GM21423 (cell line): ENCODE measurements around the gene RASIP1.
"Not testable (repeated sequence)": the region's sequence is repeated elsewhere in the genome, so short reads cannot be mapped to it uniquely, and the experiment has no call there.

Experiments
- ATAC-seq: cut with Tn5 transposase; IDR thresholded peaks from one replicate; pipeline ENCODE4 v1.9.1; 2021; ENCODE audit warnings: mild to moderate bottlenecking, moderate library complexity; ENCODE audit not compliant: unreplicated experiment

The RASIP1 gene

GRCh38 chr19:48713041-48713863 is 27.2 kb downstream of the RASIP1 start:
- no peak for ATAC-seq

GRCh38 chr19:48711106-48711662 is 29.2 kb downstream of the RASIP1 start:
- no peak for ATAC-seq

- no peak for ATAC-seq
These were observed 31.9 kb downstream of the RASIP1 start for GRCh38 chr19:48708471-48708870.

GRCh38 chr19:48705431-48705830 is 35.0 kb downstream of the RASIP1 start:
- no peak for ATAC-seq

- ATAC-seq: no peak
These were observed 37.1 kb downstream of the RASIP1 start for GRCh38 chr19:48703316-48703715.

- ATAC-seq: no peak
These were observed 37.7 kb downstream of the RASIP1 start for GRCh38 chr19:48702701-48703100.

- no peak for ATAC-seq
These were observed 42.4 kb downstream of the RASIP1 start for GRCh38 chr19:48698046-48698445.

- ATAC-seq: no peak
These were observed 43.9 kb downstream of the RASIP1 start for GRCh38 chr19:48696353-48697010.

GRCh38 chr19:48695743-48696352 is 44.6 kb downstream of the RASIP1 start, which contains the start of gene FUT2:
FUT2 (plus strand) TSS chr19:48695971; CDS start chr19:48702957, 6,986 bp downstream.
- no peak for ATAC-seq

- not testable (repeated sequence) for ATAC-seq
These were observed 46.8 kb downstream of the RASIP1 start for GRCh38 chr19:48693629-48694028.

- ATAC-seq: no peak
These were observed 51.0 kb downstream of the RASIP1 start for GRCh38 chr19:48689449-48689848.

- no peak for ATAC-seq
These were observed 52.6 kb downstream of the RASIP1 start for GRCh38 chr19:48687776-48688175.

GRCh38 chr19:48686637-48687036 is 53.8 kb downstream of the RASIP1 start:
- not testable (repeated sequence) for ATAC-seq

- no peak for ATAC-seq
These were observed 54.3 kb downstream of the RASIP1 start for GRCh38 chr19:48686088-48686487.

GRCh38 chr19:48685583-48685982 is 54.8 kb downstream of the RASIP1 start:
- ATAC-seq: no peak

GRCh38 chr19:48683349-48683748 is 57.1 kb downstream of the RASIP1 start:
- ATAC-seq: no peak

GRCh38 chr19:48681127-48681470 is 59.3 kb downstream of the RASIP1 start:
- ATAC-seq: no peak

GRCh38 chr19:48680436-48681126 is 59.8 kb downstream of the RASIP1 start:
- ATAC-seq: no peak

GRCh38 chr19:48680006-48680405 is 60.4 kb downstream of the RASIP1 start:
- ATAC-seq: not testable (repeated sequence)

- no peak for ATAC-seq
These were observed 62.2 kb downstream of the RASIP1 start for GRCh38 chr19:48678201-48678600.

- ATAC-seq: no peak
These were observed 63.5 kb downstream of the RASIP1 start for GRCh38 chr19:48676887-48677286.
